ENCODE results near the gene DCAF4. TPM values are rescaled to one million over a fixed set of nuclear protein-coding genes. Genes with fewer than 3 reads are reported as not detected.

The DCAF4 gene
- total RNA-seq, 2 donors from 2014 or later, result 8.3 to 11.3 TPM

DNA sequence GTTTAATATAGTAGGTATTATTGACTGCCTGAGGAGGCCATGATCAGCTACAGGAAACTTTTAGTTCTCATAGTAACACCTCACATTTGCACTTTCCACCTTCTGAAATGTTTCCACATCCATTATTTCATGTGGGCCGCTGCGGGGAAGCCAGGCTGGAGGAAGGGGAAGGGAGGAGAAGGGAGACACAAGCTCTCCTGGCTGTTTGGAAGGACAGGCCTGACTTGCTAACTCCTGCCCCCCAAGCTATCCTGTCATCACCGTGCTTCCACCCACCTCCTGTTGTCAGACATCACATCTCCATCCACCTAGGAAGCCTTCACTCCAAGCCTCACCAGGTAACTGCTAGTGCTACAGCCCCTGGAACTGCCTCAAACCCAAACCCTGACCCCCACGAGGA, 41.9 kb upstream of the DCAF4 start:
- Histone ChIP-seq H3K36me3 (no peaks in the 10 kb centered on the region), H3K27me3 (no peaks in the 10 kb centered on the region), H3K4me3 (no peak overlapping the region), H3K9ac (ENCODE audit: low read depth in 2 of 2, low read length in 2 of 2) (no peak overlapping the region), H3K27ac (no peak overlapping the region), H3K4me1 (no peaks in the 10 kb centered on the region), H3K9me3 (no peaks in the 10 kb centered on the region)
- DNase-seq, result no peak
- TF ChIP-seq, protein P1, sequence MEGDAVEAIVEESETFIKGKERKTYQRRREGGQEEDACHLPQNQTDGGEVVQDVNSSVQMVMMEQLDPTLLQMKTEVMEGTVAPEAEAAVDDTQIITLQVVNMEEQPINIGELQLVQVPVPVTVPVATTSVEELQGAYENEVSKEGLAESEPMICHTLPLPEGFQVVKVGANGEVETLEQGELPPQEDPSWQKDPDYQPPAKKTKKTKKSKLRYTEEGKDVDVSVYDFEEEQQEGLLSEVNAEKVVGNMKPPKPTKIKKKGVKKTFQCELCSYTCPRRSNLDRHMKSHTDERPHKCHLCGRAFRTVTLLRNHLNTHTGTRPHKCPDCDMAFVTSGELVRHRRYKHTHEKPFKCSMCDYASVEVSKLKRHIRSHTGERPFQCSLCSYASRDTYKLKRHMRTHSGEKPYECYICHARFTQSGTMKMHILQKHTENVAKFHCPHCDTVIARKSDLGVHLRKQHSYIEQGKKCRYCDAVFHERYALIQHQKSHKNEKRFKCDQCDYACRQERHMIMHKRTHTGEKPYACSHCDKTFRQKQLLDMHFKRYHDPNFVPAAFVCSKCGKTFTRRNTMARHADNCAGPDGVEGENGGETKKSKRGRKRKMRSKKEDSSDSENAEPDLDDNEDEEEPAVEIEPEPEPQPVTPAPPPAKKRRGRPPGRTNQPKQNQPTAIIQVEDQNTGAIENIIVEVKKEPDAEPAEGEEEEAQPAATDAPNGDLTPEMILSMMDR (IDR thresholded peaks at IDR 0.05), result no peak
- intact Hi-C loops (cut with DNase I), result no loop called here

DNA sequence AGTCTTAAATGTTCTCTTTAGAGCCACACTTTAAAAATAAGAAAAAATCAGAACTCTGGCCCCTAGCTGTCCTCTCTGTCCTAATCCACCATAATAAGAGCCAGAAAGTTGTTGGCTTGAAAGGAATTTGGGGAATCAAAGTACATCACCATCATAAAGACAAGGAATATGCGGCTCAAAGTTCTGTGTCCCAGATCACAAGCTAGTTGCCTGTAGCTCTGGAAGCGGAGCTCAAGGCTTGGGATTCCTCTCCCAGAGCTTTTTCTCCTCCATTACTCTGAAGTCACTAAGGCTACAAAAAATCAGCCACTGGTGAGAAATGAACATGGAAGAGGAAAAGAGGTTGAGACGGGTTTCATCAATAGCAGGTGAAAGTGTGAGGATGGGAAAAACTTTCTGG, 38.8 kb upstream of the DCAF4 start:
- Histone ChIP-seq H3K27ac (no peak overlapping the region), H3K36me3 (no peaks in the 10 kb centered on the region), H3K9ac (ENCODE audit: low read depth in 2 of 2, low read length in 2 of 2) (no peak overlapping the region), H3K9me3 (no peaks in the 10 kb centered on the region), H3K27me3 (no peaks in the 10 kb centered on the region), H3K4me1 (no peaks in the 10 kb centered on the region), H3K4me3 (no peak overlapping the region)
- TF ChIP-seq, protein P1 (IDR thresholded peaks at IDR 0.05), result no peak
- intact Hi-C loops (cut with DNase I), result no loop called here
- DNase-seq, result no peak

DNA sequence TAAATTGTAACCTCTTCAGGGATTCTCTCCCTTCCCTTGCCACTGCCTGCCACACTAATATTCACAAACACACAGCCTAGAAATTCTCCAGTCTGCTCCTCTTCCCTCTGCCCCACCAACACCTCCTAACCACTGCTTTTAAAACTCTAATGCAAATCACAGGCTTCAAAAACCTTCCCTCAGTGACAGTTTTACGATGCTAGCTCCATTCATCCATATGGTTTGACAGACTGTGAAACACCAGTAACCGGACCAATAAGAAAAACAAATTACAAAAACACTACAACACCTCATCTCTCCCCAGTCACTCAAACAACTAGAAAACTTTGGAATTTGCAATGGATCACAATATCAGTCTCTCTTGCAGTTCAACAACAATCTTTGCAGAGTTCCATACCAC, 38.1 kb upstream of the DCAF4 start:
- TF ChIP-seq, protein P1 (IDR thresholded peaks at IDR 0.05), result no peak
- no peaks in the 10 kb centered on the region for H3K27me3 ChIP-seq
- intact Hi-C loops (cut with DNase I), result no loop called here

DNA sequence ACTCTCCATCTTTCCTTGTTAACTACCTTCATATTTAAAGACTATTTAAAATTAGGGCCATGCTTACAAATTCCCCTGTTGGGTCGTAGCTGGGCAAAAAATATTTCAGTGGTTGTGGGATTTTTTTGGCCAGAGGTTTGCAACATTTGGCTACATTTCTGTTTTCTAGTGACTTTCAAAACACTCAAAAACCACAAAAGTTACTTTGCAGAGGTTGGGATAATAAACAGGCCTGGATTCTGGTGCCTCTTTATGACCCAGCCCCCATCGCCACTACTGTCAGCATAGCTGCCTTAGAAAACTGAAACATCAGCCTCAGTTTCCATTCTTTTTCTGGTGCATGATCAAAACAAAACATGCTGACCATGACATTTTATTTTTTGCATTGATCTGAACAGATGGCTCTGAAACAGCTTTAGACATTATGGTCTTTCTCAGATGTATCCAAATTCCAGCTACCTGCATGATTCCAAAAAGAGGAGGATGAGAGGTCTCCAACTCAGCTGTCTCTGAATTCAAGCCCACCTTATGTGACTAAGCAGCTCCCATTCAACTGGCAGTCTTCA, 37.5 kb upstream of the DCAF4 start:
- no peak overlapping the region for H3K9ac ChIP-seq (ENCODE audit: low read depth in 2 of 2, low read length in 2 of 2)
- TF ChIP-seq, protein P1 (IDR thresholded peaks at IDR 0.05), result no peak

More for the DNA sequence above, 38.1 kb upstream of the DCAF4 start:
- no peak for DNase-seq
- Histone ChIP-seq H3K9ac (ENCODE audit: low read depth in 2 of 2, low read length in 2 of 2) (no peak overlapping the region), H3K9me3 (no peaks in the 10 kb centered on the region), H3K27ac (no peak overlapping the region), H3K36me3 (no peaks in the 10 kb centered on the region), H3K4me1 (no peaks in the 10 kb centered on the region), H3K4me3 (no peak overlapping the region)

DNA sequence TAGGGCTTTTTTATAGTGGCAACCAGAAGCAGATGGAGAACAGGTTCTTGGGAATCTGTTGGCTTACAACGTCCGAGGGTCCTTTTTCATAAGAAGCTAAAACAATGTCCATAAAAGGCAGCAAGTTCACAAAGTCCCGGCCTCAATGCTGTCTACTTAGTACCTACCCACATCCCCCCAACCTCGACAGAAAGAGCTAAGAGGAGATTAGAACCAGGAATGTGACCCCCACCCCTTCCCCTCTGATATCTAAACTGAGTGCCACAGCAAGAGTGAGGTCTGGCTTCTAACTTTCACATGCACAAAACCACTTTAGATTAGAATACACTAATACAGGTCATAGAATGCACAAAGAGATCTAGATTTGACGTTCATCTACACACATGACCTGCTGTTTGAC, 36.9 kb upstream of the DCAF4 start:
- intact Hi-C loops (cut with DNase I), result no loop called here
- Histone ChIP-seq H3K4me1 (no peaks in the 10 kb centered on the region), H3K27ac (no peak overlapping the region), H3K36me3 (no peaks in the 10 kb centered on the region), H3K9ac (ENCODE audit: low read depth in 2 of 2, low read length in 2 of 2) (no peak overlapping the region), H3K27me3 (no peaks in the 10 kb centered on the region), H3K9me3 (no peaks in the 10 kb centered on the region), H3K4me3 (no peak overlapping the region)
- DNase-seq, result no peak
- TF ChIP-seq, protein P1 (IDR thresholded peaks at IDR 0.05), result no peak

More for the DNA sequence above, 37.5 kb upstream of the DCAF4 start:
- H3K4me3 ChIP-seq, result no peak overlapping the region
- H3K27ac ChIP-seq, result no peak overlapping the region
- H3K36me3 ChIP-seq, result no peaks in the 10 kb centered on the region
- H3K27me3 ChIP-seq, result no peaks in the 10 kb centered on the region
- no peaks in the 10 kb centered on the region for H3K4me1 ChIP-seq
- no peaks in the 10 kb centered on the region for H3K9me3 ChIP-seq
- intact Hi-C loops (cut with DNase I), result no loop called here
- DNase-seq, result no peak

Measured in colonic mucosa (tissue), 4 donors.